NCI-H1436 treated with DMSO at 0.1 percent for 48 hours (cell line): ENCODE measurements around the gene MAP2K7.

Experiments
- DNase-seq: peaks from one replicate; lab custom pipeline; 2025; lab: John Stamatoyannopoulos, UW

Gene MAP2K7

DNA sequence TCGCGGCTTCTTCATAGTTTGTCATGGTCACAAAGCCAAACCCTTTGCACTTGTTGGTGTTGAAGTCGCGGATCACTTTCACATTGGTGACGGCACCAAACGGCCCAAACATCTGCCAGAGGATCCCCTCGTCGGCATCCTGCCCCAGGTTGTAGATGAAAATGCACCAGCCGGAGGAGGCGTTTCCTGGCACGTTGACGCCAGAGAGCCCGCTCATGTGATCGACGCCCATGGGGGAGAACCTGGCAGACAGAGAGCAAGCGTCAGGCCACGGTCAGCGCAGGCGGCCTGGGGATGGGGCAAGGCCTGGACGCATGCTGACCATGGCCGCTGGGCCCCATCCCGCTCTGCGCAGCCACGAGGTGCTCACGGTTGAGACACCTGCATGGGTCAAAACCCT lies 59.9 kb downstream of the MAP2K7 start:
- no peak for DNase-seq
